ENCODE data around the gene ST7.

DNA sequence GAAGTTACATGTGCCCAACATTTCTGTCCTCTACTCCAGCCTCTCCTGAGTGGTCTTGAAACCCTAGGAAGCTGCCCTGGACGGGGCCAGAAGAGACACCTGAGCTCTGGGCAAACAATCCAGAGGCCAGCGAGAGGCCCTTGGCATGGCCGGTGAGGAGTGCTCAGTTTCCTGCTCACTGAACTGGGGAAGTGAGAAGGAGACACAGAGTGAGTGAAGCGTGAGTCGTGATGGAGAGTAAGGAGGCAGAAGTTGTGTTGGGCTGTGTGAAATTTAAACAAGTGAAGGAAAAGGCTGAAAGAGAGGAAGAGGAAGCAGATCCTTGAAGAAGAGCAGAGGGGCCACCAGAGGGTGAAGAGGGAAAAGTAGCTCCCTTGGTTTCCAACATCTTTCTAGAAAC is 296.4 kb downstream of the ST7 start:
- TF ChIP-seq, protein P1, sequence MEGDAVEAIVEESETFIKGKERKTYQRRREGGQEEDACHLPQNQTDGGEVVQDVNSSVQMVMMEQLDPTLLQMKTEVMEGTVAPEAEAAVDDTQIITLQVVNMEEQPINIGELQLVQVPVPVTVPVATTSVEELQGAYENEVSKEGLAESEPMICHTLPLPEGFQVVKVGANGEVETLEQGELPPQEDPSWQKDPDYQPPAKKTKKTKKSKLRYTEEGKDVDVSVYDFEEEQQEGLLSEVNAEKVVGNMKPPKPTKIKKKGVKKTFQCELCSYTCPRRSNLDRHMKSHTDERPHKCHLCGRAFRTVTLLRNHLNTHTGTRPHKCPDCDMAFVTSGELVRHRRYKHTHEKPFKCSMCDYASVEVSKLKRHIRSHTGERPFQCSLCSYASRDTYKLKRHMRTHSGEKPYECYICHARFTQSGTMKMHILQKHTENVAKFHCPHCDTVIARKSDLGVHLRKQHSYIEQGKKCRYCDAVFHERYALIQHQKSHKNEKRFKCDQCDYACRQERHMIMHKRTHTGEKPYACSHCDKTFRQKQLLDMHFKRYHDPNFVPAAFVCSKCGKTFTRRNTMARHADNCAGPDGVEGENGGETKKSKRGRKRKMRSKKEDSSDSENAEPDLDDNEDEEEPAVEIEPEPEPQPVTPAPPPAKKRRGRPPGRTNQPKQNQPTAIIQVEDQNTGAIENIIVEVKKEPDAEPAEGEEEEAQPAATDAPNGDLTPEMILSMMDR (IDR thresholded peaks at IDR 0.05) = no peak
- TF ChIP-seq POLR2A (IDR thresholded peaks at IDR 0.05) (no peak), EP300 (IDR thresholded peaks at IDR 0.05) (no peak)

Data from tibial nerve (tissue), 4 donors.